NCI-H748 (cell line): ENCODE measurements around the gene DYNC2H1.

Source experiments
- DNase-seq: peaks from one replicate; lab custom pipeline; 2025; ENCODE audit not compliant: unreplicated experiment; lab: John Stamatoyannopoulos, UW

The DYNC2H1 gene

GRCh38 chr11:103528596-103528995 is 419.4 kb downstream of the DYNC2H1 start:
- DNase-seq, result peak; percentile 34

- DNase-seq, result no peak
Observed at GRCh38 chr11:103529181-103529684, 420.0 kb downstream of the DYNC2H1 start.
